Glutamatergic neuron (in vitro differentiated cells): ENCODE measurements around the gene TRAF7. TPM values are rescaled to one million over a fixed set of nuclear protein-coding genes. Genes with fewer than 3 reads are reported as not detected.
A peak's percentile ranks its signal among the peaks of the same experiment; 100 is the strongest.
"Not testable (repeated sequence)": the region's sequence is repeated elsewhere in the genome, so short reads cannot be mapped to it uniquely, and the experiment has no call there.

ENCODE experiments used
- DNase-seq: peaks from one replicate; pipeline ENCODE4 v3.0.0; 2022
- H3K27ac Mint-ChIP-seq: one replicate; pipeline ENCODE4 v1.8.0; 2020; ENCODE audit warnings: mild to moderate bottlenecking, mixed read lengths, inconsistent platforms; ENCODE audit not compliant: unreplicated experiment
- H3K27me3 Mint-ChIP-seq: one replicate; pipeline ENCODE4 v1.8.0; 2020; ENCODE audit warnings: mild to moderate bottlenecking, moderate library complexity, mixed read lengths, inconsistent platforms; ENCODE audit not compliant: unreplicated experiment
- H3K36me3 Mint-ChIP-seq: one replicate; pipeline ENCODE4 v1.8.0; 2020; ENCODE audit warnings: mild to moderate bottlenecking, mixed read lengths, inconsistent platforms; ENCODE audit not compliant: unreplicated experiment
- H3K4me1 Mint-ChIP-seq: one replicate; pipeline ENCODE4 v1.8.0; 2020; ENCODE audit warnings: mild to moderate bottlenecking, low read depth, mixed read lengths, inconsistent platforms; ENCODE audit not compliant: unreplicated experiment
- H3K4me3 Mint-ChIP-seq: one replicate; pipeline ENCODE4 v1.8.0; 2020; ENCODE audit warnings: mild to moderate bottlenecking, mixed read lengths, inconsistent platforms; ENCODE audit not compliant: unreplicated experiment
- H3K9me3 Mint-ChIP-seq: one replicate; pipeline ENCODE4 v1.8.0; 2020; ENCODE audit warnings: mild to moderate bottlenecking, moderate library complexity, mixed read lengths, inconsistent platforms; ENCODE audit not compliant: unreplicated experiment
- total RNA-seq: library from RNA; stranded (reverse); fragmentation: NEBNext Ultra II Directional; extraction: Animal tissue kit (Norgen Biotek cat#: 25700); gene quantifications from one replicate; pipeline ENCODE4 v1.2.1, GENCODE V29; 2021; ENCODE audit not compliant: unreplicated experiment
- TF ChIP-seq, protein P1 (sequence below): fragments of 200-600 bp; sonication (generic); IDR thresholded peaks from one replicate; pipeline ENCODE4 v1.5.0; 2021; ENCODE audit not compliant: partially characterized antibody, unreplicated experiment

TRAF7 gene
- total RNA-seq, 1 donor from 2014 or later: 74.8 TPM

DNA sequence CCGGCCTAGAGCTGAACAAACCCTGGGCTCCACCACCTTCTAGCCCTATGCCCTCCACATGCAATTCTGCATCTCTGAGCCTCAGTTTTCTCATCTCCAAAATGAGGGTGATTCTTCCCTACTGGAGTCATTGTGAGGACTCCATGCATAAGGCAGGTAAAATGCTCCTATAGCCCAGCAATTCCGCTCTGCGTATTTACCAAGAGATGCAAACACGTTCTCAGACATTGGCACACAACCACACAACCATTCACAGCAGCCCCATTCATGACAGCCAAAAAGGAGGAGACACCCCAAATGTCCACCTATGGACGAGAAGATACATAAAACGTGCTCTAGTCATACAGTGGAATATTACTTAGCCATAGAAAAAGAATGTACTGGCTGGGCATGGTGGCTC, 44.7 kb downstream of the TRAF7 start:
- Mint-ChIP-seq H3K36me3 (peaks cover 5% of the 10 kb centered on the region), H3K27ac (no peak overlapping the region), H3K4me1 (peaks cover 2% of the 10 kb centered on the region), H3K9me3 (peaks cover 8% of the 10 kb centered on the region), H3K27me3 (peaks cover 20% of the 10 kb centered on the region), H3K4me3 (no peak overlapping the region)
- DNase-seq: no peak
- TF ChIP-seq, protein P1, sequence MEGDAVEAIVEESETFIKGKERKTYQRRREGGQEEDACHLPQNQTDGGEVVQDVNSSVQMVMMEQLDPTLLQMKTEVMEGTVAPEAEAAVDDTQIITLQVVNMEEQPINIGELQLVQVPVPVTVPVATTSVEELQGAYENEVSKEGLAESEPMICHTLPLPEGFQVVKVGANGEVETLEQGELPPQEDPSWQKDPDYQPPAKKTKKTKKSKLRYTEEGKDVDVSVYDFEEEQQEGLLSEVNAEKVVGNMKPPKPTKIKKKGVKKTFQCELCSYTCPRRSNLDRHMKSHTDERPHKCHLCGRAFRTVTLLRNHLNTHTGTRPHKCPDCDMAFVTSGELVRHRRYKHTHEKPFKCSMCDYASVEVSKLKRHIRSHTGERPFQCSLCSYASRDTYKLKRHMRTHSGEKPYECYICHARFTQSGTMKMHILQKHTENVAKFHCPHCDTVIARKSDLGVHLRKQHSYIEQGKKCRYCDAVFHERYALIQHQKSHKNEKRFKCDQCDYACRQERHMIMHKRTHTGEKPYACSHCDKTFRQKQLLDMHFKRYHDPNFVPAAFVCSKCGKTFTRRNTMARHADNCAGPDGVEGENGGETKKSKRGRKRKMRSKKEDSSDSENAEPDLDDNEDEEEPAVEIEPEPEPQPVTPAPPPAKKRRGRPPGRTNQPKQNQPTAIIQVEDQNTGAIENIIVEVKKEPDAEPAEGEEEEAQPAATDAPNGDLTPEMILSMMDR: no peak

DNA sequence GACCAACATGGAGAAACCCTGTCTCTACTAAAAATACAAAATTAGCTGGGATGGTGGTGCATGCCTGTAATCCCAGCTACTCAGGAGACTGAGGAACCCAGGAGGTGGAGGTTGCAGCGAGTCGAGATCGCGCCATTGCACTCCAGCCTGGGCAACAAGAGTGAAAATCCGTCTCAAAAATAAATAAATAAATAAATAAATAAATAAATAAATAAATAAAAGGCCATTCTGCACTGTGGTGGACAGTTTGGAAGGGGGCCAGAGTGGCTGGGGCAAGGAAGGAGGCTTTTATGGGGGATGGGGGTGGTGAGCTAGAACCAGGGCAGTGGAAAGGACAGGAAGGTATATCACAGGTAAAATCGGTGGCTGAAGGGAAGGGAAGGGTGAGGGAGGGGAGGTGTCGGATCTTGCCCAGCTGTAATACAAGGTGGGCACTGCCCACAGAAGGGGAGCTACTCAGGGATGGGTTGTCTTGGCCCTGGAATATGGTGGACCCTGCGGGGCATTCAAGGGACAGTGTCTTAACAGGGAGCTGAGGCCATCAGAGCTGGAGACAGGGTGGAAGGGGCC, 47.6 kb downstream of the TRAF7 start:
- Mint-ChIP-seq H3K4me3 (peak overlapping the region; percentile 49), H3K27me3 (peaks cover 22% of the 10 kb centered on the region), H3K9me3 (peaks cover 15% of the 10 kb centered on the region)
- not testable (repeated sequence) for DNase-seq, H3K36me3 Mint-ChIP-seq, H3K27ac Mint-ChIP-seq, H3K4me1 Mint-ChIP-seq

DNA sequence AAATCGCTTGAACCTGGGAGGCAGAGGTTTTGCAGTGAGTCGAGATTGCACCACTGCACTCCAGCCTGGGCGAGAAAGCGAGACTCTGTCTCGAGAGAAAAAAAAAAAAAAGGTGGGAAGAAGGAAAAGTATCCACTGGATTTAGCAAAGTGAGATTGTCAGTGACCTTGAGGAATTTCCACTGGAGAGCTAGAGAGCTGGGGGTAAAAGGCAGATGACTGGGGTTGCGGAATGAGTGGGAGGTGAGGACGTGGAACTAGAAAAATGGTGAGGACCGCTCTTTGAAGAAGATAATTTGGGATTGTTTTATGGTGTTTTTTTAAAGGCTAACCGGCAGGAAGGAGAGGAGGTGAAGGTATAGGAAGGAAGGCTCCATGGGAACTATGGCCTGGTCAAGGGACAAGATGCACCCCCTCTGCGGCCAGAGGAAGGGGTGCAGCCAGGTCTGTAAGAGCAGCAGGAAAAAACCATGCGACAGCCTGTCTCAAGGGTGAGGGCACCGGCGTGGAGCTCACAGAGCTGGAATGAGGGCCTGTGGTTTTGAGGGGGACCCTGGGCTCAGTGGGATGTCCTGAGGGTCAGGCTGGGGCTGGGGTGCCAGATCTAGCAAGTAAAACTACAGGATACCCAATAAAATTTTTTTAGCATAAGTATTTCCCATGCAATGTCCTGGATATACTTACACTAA, 49.0 kb downstream of the TRAF7 start:
- TF ChIP-seq, protein P1: no peak
- peak overlapping the region; percentile 4 for H3K27ac Mint-ChIP-seq

DNA sequence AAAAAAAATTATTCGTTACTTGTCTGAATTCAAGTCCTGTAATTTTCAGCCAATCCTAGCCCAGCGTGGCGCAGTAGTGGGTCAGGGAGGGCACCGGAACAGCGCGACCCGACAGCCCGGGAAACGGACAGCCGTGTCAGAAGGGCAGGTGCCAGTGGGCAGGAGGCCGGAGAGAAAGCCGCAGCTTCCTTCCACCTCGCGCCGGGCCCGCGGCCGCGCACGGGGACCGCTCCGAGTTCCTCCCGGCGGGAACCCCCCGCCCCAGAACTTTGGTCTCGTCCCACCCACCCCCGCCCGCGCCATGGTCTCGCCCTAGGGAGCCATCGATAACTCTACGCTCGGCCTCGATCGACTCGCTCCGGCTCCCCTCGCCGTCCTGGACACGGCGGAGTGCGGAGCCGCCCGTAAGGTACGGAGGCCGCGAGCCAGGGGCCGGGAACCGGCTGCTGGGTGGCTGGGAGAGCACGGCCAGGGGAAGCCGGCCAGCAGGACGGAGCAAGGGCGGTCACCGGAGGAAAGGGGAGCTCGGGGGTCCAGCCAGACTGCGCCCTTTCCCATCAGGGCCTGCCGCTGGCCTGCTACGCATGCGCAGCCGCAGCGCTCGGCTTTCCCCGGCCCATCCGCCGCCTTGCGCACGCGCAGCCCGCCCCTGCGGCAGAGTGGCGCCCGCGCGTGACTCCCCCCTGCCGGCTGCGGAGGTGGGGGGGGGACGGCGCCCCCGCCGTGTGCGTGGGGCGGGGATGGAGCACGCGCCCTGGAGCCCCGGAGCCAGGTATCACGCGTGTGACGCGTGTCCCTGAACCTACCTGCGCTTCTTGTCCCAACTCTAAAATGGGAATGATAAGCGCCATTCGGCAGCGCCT, 49.8 kb downstream of the TRAF7 start, which contains the start of gene MLST8:
Gene MLST8 (plus strand): TSS at position 351 of the 863 bp plus-strand sequence. CDS start 632 bp downstream, outside the sequence.
- Mint-ChIP-seq H3K27ac (peak within 1 kb of the TSS; percentile 91), H3K9me3 (peaks cover 15% of the 10 kb centered on the region), H3K27me3 (peaks cover 15% of the 10 kb centered on the region), H3K4me1 (peaks cover 8% of the 10 kb centered on the region), H3K4me3 (peak within 1 kb of the TSS; percentile 87), H3K36me3 (peaks cover 2% of the 10 kb centered on the region)
- DNase-seq: peak; percentile 85
- TF ChIP-seq, protein P1: peak; percentile 32

More for the DNA sequence above, 49.0 kb downstream of the TRAF7 start:
- peaks cover 8% of the 10 kb centered on the region for H3K4me1 Mint-ChIP-seq
- H3K36me3 Mint-ChIP-seq: peaks cover 5% of the 10 kb centered on the region
- DNase-seq: no peak
- H3K9me3 Mint-ChIP-seq: peaks cover 15% of the 10 kb centered on the region
- peak overlapping the region; percentile 82 for H3K4me3 Mint-ChIP-seq
- peaks cover 16% of the 10 kb centered on the region for H3K27me3 Mint-ChIP-seq

DNA sequence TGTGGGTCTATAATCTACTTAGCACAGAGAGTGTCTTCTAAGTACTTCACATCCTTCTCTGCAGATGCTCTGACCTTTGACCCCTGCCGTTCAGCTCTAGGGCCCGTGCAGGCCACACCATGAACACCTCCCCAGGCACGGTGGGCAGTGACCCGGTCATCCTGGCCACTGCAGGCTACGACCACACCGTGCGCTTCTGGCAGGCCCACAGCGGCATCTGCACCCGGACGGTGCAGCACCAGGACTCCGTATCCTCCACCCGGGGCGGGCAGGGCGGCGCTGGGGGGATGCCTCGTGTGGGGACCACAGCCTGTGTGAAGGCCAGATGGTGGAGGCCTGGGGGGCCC, 50.4 kb downstream of the TRAF7 start:
- Mint-ChIP-seq H3K4me3 (peak overlapping the region; percentile 80), H3K36me3 (no peaks in the 10 kb centered on the region), H3K27me3 (peaks cover 11% of the 10 kb centered on the region), H3K27ac (peak overlapping the region; percentile 64), H3K9me3 (peaks cover 15% of the 10 kb centered on the region), H3K4me1 (peaks cover 8% of the 10 kb centered on the region)
- TF ChIP-seq, protein P1: peak; percentile 3
- DNase-seq: peak; percentile 43
